Measurements from ENCODE around the gene OTOGL.

Gene OTOGL

GRCh38 chr12:80412343-80412953 lies 313.1 kb downstream of the OTOGL start:
- Histone ChIP-seq H3K9me3 (ENCODE audit: insufficient read depth, low read depth, low read length) (no peaks in the 10 kb centered on the region), H3F3A (ENCODE audit: low read depth) (no peaks in the 10 kb centered on the region), H3K79me2 (ENCODE audit: insufficient read depth, low read length) (no peaks in the 10 kb centered on the region), H3K9ac (ENCODE audit: low read depth, low read length, poor library complexity, severe bottlenecking) (no peak overlapping the region), H3K27me3 (ENCODE audit: insufficient read depth, low read length, poor library complexity, severe bottlenecking) (no peaks in the 10 kb centered on the region), H4K20me1 (ENCODE audit: insufficient read depth, low read length, poor library complexity, severe bottlenecking) (no peaks in the 10 kb centered on the region), H3K4me1 (ENCODE audit: insufficient read depth, low read length, poor library complexity, severe bottlenecking) (no peaks in the 10 kb centered on the region), H3K4me2 (ENCODE audit: low read depth, low read length, poor library complexity, severe bottlenecking) (no peak overlapping the region), H2AFZ (ENCODE audit: low read length) (no peak overlapping the region), H3K4me3 (ENCODE audit: low read length, poor library complexity, severe bottlenecking) (no peak overlapping the region), H3K9me2 (replicated peaks; ENCODE audit: low read depth, low read length) (no peaks in the 10 kb centered on the region), H3K36me3 (ENCODE audit: insufficient read depth, low read length) (no peaks in the 10 kb centered on the region)
- no peak for TF ChIP-seq EZH2phosphoT487 (IDR thresholded peaks at IDR 0.05; ENCODE audit: borderline replicate concordance)
- TF ChIP-seq, protein P1, sequence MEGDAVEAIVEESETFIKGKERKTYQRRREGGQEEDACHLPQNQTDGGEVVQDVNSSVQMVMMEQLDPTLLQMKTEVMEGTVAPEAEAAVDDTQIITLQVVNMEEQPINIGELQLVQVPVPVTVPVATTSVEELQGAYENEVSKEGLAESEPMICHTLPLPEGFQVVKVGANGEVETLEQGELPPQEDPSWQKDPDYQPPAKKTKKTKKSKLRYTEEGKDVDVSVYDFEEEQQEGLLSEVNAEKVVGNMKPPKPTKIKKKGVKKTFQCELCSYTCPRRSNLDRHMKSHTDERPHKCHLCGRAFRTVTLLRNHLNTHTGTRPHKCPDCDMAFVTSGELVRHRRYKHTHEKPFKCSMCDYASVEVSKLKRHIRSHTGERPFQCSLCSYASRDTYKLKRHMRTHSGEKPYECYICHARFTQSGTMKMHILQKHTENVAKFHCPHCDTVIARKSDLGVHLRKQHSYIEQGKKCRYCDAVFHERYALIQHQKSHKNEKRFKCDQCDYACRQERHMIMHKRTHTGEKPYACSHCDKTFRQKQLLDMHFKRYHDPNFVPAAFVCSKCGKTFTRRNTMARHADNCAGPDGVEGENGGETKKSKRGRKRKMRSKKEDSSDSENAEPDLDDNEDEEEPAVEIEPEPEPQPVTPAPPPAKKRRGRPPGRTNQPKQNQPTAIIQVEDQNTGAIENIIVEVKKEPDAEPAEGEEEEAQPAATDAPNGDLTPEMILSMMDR (conservative IDR thresholded peaks at IDR 0.05; ENCODE audit: low read length), result peak; percentile 75

DNA sequence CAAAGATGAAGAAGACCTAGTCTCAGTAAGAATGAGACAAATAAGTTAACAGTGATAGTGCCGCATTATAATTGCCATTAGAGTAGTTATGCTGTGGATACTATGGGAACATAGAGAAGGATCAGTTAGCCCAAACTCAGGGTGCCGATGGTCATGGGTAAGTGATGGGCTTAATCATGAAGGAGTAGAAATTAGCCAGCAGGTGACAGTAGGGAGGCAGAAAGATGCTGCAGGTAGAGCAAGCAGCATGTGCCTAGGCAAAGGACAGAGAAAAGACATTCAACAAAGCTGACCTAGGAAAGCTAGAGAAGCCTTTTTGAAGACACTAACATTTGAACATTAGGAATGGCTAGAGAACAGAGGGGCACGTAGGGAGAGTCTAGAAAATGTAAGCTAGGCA lies 314.1 kb downstream of the OTOGL start:
- Histone ChIP-seq H3K79me2 (ENCODE audit: insufficient read depth, low read length) (no peaks in the 10 kb centered on the region), H3K36me3 (ENCODE audit: insufficient read depth, low read length) (no peaks in the 10 kb centered on the region), H3K9me3 (ENCODE audit: insufficient read depth, low read depth, low read length) (no peaks in the 10 kb centered on the region), H3K9ac (ENCODE audit: low read depth, low read length, poor library complexity, severe bottlenecking) (no peak overlapping the region), H3K4me3 (ENCODE audit: low read length, poor library complexity, severe bottlenecking) (no peak overlapping the region), H3F3A (ENCODE audit: low read depth) (no peaks in the 10 kb centered on the region), H3K4me2 (ENCODE audit: low read depth, low read length, poor library complexity, severe bottlenecking) (no peak overlapping the region), H3K27me3 (ENCODE audit: insufficient read depth, low read length, poor library complexity, severe bottlenecking) (no peaks in the 10 kb centered on the region), H2AFZ (ENCODE audit: low read length) (no peak overlapping the region), H4K20me1 (ENCODE audit: insufficient read depth, low read length, poor library complexity, severe bottlenecking) (no peaks in the 10 kb centered on the region), H3K9me2 (replicated peaks; ENCODE audit: low read depth, low read length) (no peaks in the 10 kb centered on the region), H3K4me1 (ENCODE audit: insufficient read depth, low read length, poor library complexity, severe bottlenecking) (no peaks in the 10 kb centered on the region)
- TF ChIP-seq, protein P1 (conservative IDR thresholded peaks at IDR 0.05; ENCODE audit: low read length), result no peak
- no peak for TF ChIP-seq EZH2phosphoT487 (IDR thresholded peaks at IDR 0.05; ENCODE audit: borderline replicate concordance)

DNA sequence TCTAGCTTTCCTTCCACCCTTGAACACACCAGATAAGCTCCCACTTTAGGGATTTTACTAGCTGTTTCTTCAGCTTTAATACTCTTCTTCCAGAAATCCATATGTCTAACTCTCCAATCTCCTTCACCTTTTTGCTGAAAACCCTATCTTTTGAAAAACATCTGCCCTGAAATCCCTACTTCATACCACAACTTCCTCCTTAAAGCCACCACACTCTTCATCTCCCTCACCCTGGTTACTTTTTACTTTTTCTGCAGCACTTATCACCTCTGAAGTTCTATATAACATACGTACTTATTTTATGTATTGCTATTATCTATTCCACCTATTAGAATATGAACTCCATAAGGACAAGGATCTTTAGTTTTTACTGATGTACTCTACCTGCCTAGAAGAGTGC lies 316.1 kb downstream of the OTOGL start:
- no peak overlapping the region for H2AFZ ChIP-seq (ENCODE audit: low read length)
- no peaks in the 10 kb centered on the region for H4K20me1 ChIP-seq (ENCODE audit: insufficient read depth, low read length, poor library complexity, severe bottlenecking)
- no peak overlapping the region for H3K9ac ChIP-seq (ENCODE audit: low read depth, low read length, poor library complexity, severe bottlenecking)
- no peak overlapping the region for H3K4me2 ChIP-seq (ENCODE audit: low read depth, low read length, poor library complexity, severe bottlenecking)
- no peaks in the 10 kb centered on the region for H3K79me2 ChIP-seq (ENCODE audit: insufficient read depth, low read length)
- no peaks in the 10 kb centered on the region for H3K36me3 ChIP-seq (ENCODE audit: insufficient read depth, low read length)
- no peaks in the 10 kb centered on the region for H3K9me2 ChIP-seq (replicated peaks; ENCODE audit: low read depth, low read length)
- H3K4me1 ChIP-seq (ENCODE audit: insufficient read depth, low read length, poor library complexity, severe bottlenecking), result no peaks in the 10 kb centered on the region
- H3F3A ChIP-seq (ENCODE audit: low read depth), result no peaks in the 10 kb centered on the region
- TF ChIP-seq EZH2phosphoT487 (IDR thresholded peaks at IDR 0.05; ENCODE audit: borderline replicate concordance), result no peak
- TF ChIP-seq, protein P1 (conservative IDR thresholded peaks at IDR 0.05; ENCODE audit: low read length), result no peak
- no peaks in the 10 kb centered on the region for H3K9me3 ChIP-seq (ENCODE audit: insufficient read depth, low read depth, low read length)
- H3K27me3 ChIP-seq (ENCODE audit: insufficient read depth, low read length, poor library complexity, severe bottlenecking), result no peaks in the 10 kb centered on the region
- no peak overlapping the region for H3K4me3 ChIP-seq (ENCODE audit: low read length, poor library complexity, severe bottlenecking)
